Peyer's patch (tissue), 4 donors: Measurements from ENCODE around the gene NPPB.

Experiments
- CTCF ChIP-seq, 6 experiments: fragments of 450-650 bp in 4 of 6; fragments of 200-600 bp in 2 of 6; sonication (generic) in 1 of 6; IDR thresholded peaks; one replicate each; pipeline ENCODE4 v1.5.1; 2017 to 2019; ENCODE audit warnings: antibody characterized with exemption in 6 of 6, mild to moderate bottlenecking in 3 of 6, moderate library complexity in 1 of 6
- POLR2A ChIP-seq, 2 donors: fragments of 450-650 bp; IDR thresholded peaks; one replicate each; pipeline ENCODE4 v1.5.1; 2017; ENCODE audit warnings: antibody characterized with exemption in 2 of 2, mild to moderate bottlenecking in 2 of 2, moderate library complexity in 2 of 2

- TF ChIP-seq CTCF (IDR thresholded peaks at IDR 0.05) = no peak
- no peak for TF ChIP-seq POLR2A (IDR thresholded peaks at IDR 0.05)
Observed at GRCh38 chr1:11880911-11881748, 22.4 kb upstream of the NPPB start.
